HG03521 (cell line): Measurements from ENCODE around the gene POGZ.
"Not testable (repeated sequence)": the region's sequence is repeated elsewhere in the genome, so short reads cannot be mapped to it uniquely, and the experiment has no call there.

Source experiments
- ATAC-seq: cut with Tn5 transposase; IDR thresholded peaks from one replicate; pipeline ENCODE4 v1.9.1; 2021; ENCODE audit warnings: mild to moderate bottlenecking, moderate library complexity; ENCODE audit not compliant: unreplicated experiment

Gene POGZ

GRCh38 chr1:151478140-151478812 is 19.0 kb upstream of the POGZ start:
- no peak for ATAC-seq

GRCh38 chr1:151477066-151477465 is 17.8 kb upstream of the POGZ start:
- no peak for ATAC-seq

DNA sequence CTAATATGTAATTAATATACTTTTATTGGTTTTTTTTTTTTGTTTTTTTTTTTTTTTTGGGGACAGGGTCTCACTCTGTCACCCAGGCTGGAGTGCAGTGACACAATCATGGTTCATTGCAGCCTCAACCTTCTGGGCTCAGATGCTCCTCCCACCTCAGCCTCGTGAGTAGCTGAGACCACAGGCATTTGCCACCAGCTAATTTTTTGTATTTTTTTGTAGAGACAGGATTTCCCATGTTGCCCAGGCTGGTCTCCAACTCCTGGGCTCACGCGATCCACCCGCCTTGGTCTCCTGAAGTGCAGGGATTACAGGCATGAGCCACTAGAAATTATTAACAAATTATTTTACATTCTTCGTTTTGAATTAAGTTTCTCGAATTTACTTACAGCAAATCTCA is 16.8 kb upstream of the POGZ start:
- ATAC-seq = no peak

- peak; percentile 61 for ATAC-seq
These were observed 15.9 kb upstream of the POGZ start for GRCh38 chr1:151475175-151475574.

GRCh38 chr1:151474745-151475144 is 15.5 kb upstream of the POGZ start:
- ATAC-seq = no peak

DNA sequence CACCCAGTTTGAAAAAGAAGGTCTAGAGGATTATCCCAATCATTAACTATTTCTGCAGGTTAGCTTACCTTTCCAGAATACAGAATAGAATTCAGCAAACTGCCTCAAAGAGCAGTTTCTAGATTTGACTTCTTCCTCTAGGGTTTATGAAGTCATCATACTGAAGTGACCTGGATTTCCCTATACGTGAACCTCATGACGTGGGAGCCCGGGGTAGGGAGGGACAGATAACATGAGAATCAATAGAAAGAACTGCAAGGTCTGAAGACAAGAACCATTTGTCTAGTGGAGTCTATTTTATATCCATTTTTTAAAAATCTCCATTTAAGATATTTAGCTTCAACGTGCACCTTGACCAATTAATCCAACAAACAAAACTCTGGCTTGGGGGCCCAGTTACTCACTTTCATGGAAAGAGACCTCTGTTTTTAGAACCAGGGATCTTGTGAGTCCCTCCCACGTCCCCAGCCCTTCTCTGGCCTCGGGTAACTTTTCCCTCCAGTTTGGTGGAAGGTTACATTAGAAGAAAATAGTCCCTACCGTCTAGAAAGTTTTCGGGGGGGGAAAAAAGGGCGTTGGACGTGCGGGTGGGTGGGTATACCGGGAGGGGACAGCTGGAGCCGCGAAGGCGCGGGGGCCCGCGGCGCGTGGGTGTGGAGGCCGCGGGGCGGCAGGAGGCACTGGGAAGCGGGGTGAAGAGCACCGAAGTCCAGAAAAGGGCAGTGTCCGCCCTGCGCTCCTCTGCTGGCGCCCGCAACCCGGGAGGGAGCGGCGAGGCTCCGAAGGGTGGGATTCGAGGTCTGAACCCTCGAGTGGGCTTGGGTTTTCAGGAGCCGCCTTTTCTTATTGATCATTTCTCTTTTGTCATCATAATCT is 13.8 kb upstream of the POGZ start:
- ATAC-seq = no peak

DNA sequence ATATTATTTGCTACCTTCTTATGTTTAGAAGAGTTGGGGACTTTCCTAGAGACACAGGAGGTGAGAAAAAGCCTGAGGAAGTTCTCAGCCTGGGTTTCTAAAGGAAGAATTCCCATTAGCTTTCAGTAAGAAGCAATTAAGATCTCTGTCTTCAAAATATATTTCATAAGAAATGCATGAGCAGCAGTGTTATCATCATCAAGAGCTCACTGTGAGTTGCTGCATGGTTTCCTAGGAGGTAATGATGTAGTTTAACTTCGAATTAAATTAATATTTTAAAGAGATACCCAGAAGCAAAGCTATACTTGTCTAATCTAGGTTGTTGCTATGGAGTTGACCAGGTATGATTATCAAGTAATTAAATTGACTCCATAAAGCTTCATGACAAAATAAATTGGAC is 5.7 kb upstream of the POGZ start:
- no peak for ATAC-seq

- no peak for ATAC-seq
These were observed 2.4 kb upstream of the POGZ start for GRCh38 chr1:151461694-151462093.

- ATAC-seq = peak; percentile 37
These were observed 428 bp downstream of the POGZ start for GRCh38 chr1:151458802-151459330.

GRCh38 chr1:151457911-151458801 is 1.1 kb downstream of the POGZ start:
- peak; percentile 37 for ATAC-seq

GRCh38 chr1:151455966-151456365 is 3.3 kb downstream of the POGZ start:
- no peak for ATAC-seq

DNA sequence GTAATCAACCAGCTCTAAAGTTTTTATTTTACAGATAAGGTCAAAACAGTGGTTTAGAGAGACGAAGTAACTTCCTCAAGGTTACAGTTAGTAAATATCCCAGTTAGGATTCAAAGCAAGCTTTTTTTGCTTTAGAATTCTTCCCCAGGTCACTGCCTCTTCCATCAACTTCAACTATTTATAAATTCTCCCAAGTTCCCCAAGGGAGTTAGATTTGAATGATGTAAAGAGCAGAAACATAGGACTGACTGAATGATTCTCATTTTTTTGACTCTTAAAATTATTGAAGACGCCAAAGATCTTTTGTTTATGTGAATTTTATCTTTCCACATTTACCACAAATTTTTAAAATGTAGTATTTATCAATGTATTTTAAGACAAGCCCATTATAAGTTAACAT is 4.1 kb downstream of the POGZ start:
- no peak for ATAC-seq

- ATAC-seq = no peak
These were observed 11.6 kb downstream of the POGZ start for GRCh38 chr1:151447696-151448095.

- ATAC-seq = no peak
These were observed 14.5 kb downstream of the POGZ start for GRCh38 chr1:151444783-151445177.

DNA sequence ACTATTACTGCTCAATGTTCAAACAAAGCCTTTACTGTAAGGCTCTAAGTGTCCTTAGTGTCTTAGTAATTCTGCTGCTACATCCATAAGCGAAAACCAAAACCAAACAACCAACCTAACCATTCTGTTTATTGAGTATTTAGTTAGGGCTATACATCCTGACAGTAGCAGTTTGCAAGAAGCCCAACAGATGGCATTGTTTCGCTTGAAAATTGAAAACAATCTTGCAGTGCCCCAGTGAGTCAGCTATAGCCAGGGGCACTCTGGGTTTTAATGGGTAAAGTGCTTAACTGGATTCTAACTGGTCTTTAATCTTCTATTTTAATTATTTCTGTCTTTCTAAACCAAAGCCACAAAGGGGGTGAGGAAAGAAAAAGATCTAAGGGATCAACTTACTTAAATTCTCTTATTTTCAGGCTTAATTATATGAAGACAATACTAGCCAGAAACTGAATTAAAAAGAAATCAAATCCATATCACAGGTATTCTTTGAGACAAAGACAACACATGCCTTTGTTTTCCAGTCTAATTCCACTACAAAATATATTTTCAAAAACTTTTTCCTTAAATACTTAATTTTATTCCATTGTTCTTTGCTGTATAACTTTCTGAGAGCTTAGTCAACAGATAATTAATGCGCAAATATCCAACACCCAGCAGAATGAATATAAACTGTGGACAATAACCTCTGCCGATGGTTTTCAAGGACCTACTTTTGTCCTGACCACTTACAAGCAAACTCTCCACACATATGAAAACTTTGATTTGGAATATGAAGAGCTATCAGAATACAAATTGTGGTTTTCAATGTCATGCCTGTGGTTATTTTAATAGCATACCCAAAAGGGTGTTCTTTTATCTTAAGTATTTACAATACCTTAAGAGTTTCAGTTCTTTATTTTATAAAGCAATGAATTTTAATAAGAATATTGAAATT is 15.2 kb downstream of the POGZ start:
- ATAC-seq = no peak

- ATAC-seq = not testable (repeated sequence)
These were observed 21.9 kb downstream of the POGZ start for GRCh38 chr1:151437396-151437795.

GRCh38 chr1:151436985-151437384 is 22.3 kb downstream of the POGZ start:
- ATAC-seq = no peak

DNA sequence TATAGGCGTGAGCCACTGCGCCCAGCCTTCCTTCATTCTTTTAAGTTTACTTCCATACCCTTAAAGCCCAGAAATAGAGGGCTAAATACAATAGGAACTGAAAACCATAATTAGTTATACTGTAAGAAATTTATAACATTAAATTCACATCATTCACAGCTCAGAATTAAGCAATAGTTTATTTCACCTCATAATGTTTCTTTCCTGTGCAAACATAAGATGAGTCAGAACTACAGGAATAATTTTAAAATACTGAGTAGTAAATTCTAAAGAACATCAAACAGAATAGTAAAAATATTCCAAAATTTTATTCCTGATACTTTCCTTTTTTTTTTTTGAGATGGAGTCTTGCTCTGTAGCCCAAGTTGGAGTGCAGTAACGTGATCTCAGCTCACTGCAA is 24.1 kb downstream of the POGZ start:
- no peak for ATAC-seq

- ATAC-seq = not testable (repeated sequence)
These were observed 25.5 kb downstream of the POGZ start for GRCh38 chr1:151433827-151434226.

DNA sequence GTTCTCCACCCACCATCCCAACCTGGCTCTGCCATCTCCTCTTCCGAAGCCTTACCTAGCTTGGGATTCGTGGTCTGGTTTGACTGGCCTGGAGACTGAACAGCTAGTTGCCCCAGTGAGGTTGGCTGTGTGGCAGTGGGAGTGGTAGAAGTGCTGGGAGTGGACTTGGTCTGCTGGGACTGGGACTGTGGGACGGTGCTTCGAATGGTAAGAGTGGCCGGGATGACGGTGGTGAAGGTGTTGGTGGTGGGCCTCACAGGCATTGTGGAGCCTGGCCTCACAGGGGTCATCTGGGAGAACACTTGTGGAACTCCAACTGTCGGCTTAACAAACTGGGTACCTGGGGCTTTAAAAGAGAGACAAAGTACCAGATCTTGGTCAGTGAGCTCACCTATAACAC is 31.2 kb downstream of the POGZ start:
- ATAC-seq = no peak
